SK-N-SH treated with all-trans-retinoic acid at 6 μM for 48 hours (cell line): Measurements from ENCODE around the gene PCSK2.

Experiments used
- ATAC-seq: fragments of 200-7000 bp; cut with Tn5 transposase; 3 replicates; pipeline ENCODE4 v1.9.1; 2020; ENCODE audit warnings: mild to moderate bottlenecking, moderate library complexity
- ARNTL ChIP-seq: fragments of 450-650 bp; formaldehyde crosslinking; IDR thresholded peaks from 2 replicates; pipeline ENCODE4 v1.5.0; 2020; ENCODE audit warnings: low read depth, mild to moderate bottlenecking, moderate library complexity, borderline replicate concordance
- BACH2 ChIP-seq: fragments of 250-450 bp; sonication (Bioruptor Pico); IDR thresholded peaks from 2 replicates; pipeline ENCODE4 v1.9.0; 2021; ENCODE audit warnings: mild to moderate bottlenecking, borderline replicate concordance
- CSDC2 ChIP-seq: fragments of 250-450 bp; sonication (Bioruptor Pico); IDR thresholded peaks from 2 replicates; pipeline ENCODE4 v1.5.0; 2020; ENCODE audit warnings: mild to moderate bottlenecking, moderate library complexity
- ESRRG ChIP-seq: fragments of 250-450 bp; sonication (Bioruptor Pico); IDR thresholded peaks from 2 replicates; pipeline ENCODE4 v1.6.1; 2021; ENCODE audit warnings: mild to moderate bottlenecking
- GLIS3 ChIP-seq: fragments of 250-450 bp; sonication (Bioruptor Pico); IDR thresholded peaks from 2 replicates; pipeline ENCODE4 v1.5.0; 2020; ENCODE audit warnings: mild to moderate bottlenecking, moderate library complexity
- ISL1 ChIP-seq: fragments of 250-450 bp; sonication (Bioruptor Pico); IDR thresholded peaks from 2 replicates; pipeline ENCODE4 v2.1.2; 2022; ENCODE audit warnings: mild to moderate bottlenecking, moderate library complexity
- OSR1 ChIP-seq: fragments of 250-450 bp; sonication (Bioruptor Pico); IDR thresholded peaks from 2 replicates; pipeline ENCODE4 v1.8.0; 2022; ENCODE audit warnings: moderate library complexity, mild to moderate bottlenecking, inconsistent platforms
- RARB ChIP-seq: fragments of 250-450 bp; sonication (Bioruptor Pico); IDR thresholded peaks from 2 replicates; pipeline ENCODE4 v1.8.0; 2021; ENCODE audit warnings: mild to moderate bottlenecking, moderate library complexity
- TOX ChIP-seq: fragments of 250-450 bp; sonication (Bioruptor Pico); IDR thresholded peaks from 2 replicates; pipeline ENCODE4 v1.8.0; 2021; ENCODE audit warnings: mild to moderate bottlenecking, moderate library complexity, borderline replicate concordance
- ZC3H10 ChIP-seq: fragments of 250-450 bp; sonication (Bioruptor Pico); IDR thresholded peaks from 2 replicates; pipeline ENCODE4 v1.5.1; 2021; ENCODE audit warnings: mild to moderate bottlenecking, moderate library complexity
- ZFP3 ChIP-seq: fragments of 250-450 bp; sonication (Bioruptor Pico); IDR thresholded peaks from 2 replicates; pipeline ENCODE4 v1.5.0; 2020; ENCODE audit warnings: mild to moderate bottlenecking, moderate library complexity
- ZFP30 ChIP-seq: fragments of 450-650 bp; formaldehyde crosslinking; IDR thresholded peaks from 2 replicates; pipeline ENCODE4 v1.5.0; 2022; ENCODE audit warnings: mild to moderate bottlenecking, moderate library complexity
- ZNF565 ChIP-seq: fragments of 450-650 bp; formaldehyde crosslinking; conservative IDR thresholded peaks from 2 replicates; pipeline ENCODE4 v1.5.0; 2020; ENCODE audit warnings: low read depth, mild to moderate bottlenecking, moderate library complexity
- ZNF70 ChIP-seq: fragments of 450-650 bp; formaldehyde crosslinking; IDR thresholded peaks from 2 replicates; pipeline ENCODE4 v1.5.0; 2020; ENCODE audit warnings: mild to moderate bottlenecking, moderate library complexity
- ZNF8 ChIP-seq: fragments of 450-650 bp; formaldehyde crosslinking; IDR thresholded peaks from 2 replicates; pipeline ENCODE4 v1.5.0; 2020; ENCODE audit warnings: mild to moderate bottlenecking, moderate library complexity
- TF ChIP-seq, protein P1 (sequence below): fragments of 250-450 bp; sonication (Bioruptor Pico); IDR thresholded peaks from 2 replicates; pipeline ENCODE4 v1.5.0; 2020; ENCODE audit warnings: mild to moderate bottlenecking, moderate library complexity
- TF ChIP-seq, protein P2 (sequence below): fragments of 250-450 bp; sonication (Bioruptor Pico); IDR thresholded peaks from 2 replicates; pipeline ENCODE4 v1.8.0; 2021; ENCODE audit warnings: low read depth, mild to moderate bottlenecking, moderate library complexity, borderline replicate concordance
- TF ChIP-seq, protein P3 (sequence below): fragments of 250-450 bp; sonication (Bioruptor Pico); IDR thresholded peaks from 2 replicates; pipeline ENCODE4 v1.5.1; 2021; ENCODE audit warnings: mild to moderate bottlenecking, moderate library complexity
- TF ChIP-seq, protein P4 (sequence below): fragments of 250-450 bp; sonication (Bioruptor Pico); IDR thresholded peaks from 2 replicates; pipeline ENCODE4 v1.5.1; 2020; ENCODE audit warnings: low read depth, mild to moderate bottlenecking, moderate library complexity

PCSK2 gene

DNA sequence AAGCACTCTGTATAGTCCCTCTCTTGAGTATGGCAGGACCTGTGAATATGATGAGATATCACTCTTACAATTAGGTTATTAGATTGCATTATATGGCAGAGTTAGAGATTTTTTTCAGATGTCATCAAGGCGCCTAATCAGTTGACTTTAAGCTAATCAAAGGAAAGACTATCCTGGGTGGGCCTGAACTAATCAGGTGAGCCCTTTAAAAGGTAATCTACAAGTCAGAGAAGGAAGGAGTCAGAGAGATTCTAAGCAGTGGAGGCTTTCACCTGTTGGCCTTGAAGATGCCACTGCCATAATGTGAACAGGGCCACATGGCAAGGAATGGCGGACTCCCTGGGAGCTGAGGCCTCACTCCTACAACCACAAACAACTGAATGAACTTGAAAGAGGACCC, 152.8 kb downstream of the PCSK2 start:
- TF ChIP-seq, protein P1, sequence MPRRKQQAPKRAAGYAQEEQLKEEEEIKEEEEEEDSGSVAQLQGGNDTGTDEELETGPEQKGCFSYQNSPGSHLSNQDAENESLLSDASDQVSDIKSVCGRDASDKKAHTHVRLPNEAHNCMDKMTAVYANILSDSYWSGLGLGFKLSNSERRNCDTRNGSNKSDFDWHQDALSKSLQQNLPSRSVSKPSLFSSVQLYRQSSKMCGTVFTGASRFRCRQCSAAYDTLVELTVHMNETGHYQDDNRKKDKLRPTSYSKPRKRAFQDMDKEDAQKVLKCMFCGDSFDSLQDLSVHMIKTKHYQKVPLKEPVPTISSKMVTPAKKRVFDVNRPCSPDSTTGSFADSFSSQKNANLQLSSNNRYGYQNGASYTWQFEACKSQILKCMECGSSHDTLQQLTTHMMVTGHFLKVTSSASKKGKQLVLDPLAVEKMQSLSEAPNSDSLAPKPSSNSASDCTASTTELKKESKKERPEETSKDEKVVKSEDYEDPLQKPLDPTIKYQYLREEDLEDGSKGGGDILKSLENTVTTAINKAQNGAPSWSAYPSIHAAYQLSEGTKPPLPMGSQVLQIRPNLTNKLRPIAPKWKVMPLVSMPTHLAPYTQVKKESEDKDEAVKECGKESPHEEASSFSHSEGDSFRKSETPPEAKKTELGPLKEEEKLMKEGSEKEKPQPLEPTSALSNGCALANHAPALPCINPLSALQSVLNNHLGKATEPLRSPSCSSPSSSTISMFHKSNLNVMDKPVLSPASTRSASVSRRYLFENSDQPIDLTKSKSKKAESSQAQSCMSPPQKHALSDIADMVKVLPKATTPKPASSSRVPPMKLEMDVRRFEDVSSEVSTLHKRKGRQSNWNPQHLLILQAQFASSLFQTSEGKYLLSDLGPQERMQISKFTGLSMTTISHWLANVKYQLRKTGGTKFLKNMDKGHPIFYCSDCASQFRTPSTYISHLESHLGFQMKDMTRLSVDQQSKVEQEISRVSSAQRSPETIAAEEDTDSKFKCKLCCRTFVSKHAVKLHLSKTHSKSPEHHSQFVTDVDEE (CRISPR knock-in tag), result no peak
- TF ChIP-seq GLIS3 (CRISPR knock-in tag), result no peak
- no peak for TF ChIP-seq BACH2 (CRISPR knock-in tag)
- no peak for TF ChIP-seq TOX (CRISPR knock-in tag)
- TF ChIP-seq ZFP3 (CRISPR knock-in tag), result no peak
- TF ChIP-seq, protein P2, sequence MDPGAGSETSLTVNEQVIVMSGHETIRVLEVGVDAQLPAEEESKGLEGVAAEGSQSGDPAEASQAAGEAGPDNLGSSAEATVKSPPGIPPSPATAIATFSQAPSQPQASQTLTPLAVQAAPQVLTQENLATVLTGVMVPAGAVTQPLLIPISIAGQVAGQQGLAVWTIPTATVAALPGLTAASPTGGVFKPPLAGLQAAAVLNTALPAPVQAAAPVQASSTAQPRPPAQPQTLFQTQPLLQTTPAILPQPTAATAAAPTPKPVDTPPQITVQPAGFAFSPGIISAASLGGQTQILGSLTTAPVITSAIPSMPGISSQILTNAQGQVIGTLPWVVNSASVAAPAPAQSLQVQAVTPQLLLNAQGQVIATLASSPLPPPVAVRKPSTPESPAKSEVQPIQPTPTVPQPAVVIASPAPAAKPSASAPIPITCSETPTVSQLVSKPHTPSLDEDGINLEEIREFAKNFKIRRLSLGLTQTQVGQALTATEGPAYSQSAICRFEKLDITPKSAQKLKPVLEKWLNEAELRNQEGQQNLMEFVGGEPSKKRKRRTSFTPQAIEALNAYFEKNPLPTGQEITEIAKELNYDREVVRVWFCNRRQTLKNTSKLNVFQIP (CRISPR knock-in tag), result no peak
- TF ChIP-seq, protein P3, sequence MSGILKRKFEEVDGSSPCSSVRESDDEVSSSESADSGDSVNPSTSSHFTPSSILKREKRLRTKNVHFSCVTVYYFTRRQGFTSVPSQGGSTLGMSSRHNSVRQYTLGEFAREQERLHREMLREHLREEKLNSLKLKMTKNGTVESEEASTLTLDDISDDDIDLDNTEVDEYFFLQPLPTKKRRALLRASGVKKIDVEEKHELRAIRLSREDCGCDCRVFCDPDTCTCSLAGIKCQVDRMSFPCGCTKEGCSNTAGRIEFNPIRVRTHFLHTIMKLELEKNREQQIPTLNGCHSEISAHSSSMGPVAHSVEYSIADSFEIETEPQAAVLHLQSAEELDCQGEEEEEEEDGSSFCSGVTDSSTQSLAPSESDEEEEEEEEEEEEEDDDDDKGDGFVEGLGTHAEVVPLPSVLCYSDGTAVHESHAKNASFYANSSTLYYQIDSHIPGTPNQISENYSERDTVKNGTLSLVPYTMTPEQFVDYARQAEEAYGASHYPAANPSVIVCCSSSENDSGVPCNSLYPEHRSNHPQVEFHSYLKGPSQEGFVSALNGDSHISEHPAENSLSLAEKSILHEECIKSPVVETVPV (CRISPR knock-in tag), result no peak
- TF ChIP-seq ZC3H10 (CRISPR knock-in tag), result no peak
- TF ChIP-seq, all 23 proteins: peak for 0

DNA sequence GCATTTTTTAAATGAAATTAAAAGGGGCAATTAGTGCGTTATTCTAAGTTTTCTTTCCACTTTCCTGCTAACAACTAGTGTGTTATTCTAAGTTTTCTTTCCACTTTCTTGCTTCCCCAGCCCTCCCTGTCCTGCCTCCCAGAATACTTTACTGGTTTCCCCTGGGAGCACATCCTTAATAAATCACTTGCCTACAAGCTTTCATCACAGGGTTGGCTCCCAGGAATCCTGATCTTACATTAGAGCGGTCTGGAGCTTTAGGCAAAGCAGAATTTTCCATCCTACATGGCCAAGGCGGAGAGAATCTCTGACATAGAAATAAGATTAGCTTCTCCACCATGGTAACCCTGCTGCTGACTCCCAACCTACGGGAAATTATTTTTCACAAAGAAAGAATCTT, 154.0 kb downstream of the PCSK2 start:
- ATAC-seq, result no peak
- no peak for TF ChIP-seq ZNF70
- TF ChIP-seq ZC3H10 (CRISPR knock-in tag), result no peak
- TF ChIP-seq, protein P4, sequence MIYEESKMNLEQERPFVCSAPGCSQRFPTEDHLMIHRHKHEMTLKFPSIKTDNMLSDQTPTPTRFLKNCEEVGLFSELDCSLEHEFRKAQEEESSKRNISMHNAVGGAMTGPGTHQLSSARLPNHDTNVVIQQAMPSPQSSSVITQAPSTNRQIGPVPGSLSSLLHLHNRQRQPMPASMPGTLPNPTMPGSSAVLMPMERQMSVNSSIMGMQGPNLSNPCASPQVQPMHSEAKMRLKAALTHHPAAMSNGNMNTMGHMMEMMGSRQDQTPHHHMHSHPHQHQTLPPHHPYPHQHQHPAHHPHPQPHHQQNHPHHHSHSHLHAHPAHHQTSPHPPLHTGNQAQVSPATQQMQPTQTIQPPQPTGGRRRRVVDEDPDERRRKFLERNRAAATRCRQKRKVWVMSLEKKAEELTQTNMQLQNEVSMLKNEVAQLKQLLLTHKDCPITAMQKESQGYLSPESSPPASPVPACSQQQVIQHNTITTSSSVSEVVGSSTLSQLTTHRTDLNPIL (CRISPR knock-in tag), result no peak
- no peak for TF ChIP-seq BACH2 (CRISPR knock-in tag)
- TF ChIP-seq ISL1, result no peak
- TF ChIP-seq ZNF8 (CRISPR knock-in tag), result no peak
- no peak for TF ChIP-seq ESRRG (CRISPR knock-in tag)
- TF ChIP-seq OSR1 (CRISPR knock-in tag), result no peak
- no peak for TF ChIP-seq ZFP30 (CRISPR knock-in tag)
- no peak for TF ChIP-seq RARB

More for the DNA sequence above, 152.8 kb downstream of the PCSK2 start:
- no peak for ATAC-seq

DNA sequence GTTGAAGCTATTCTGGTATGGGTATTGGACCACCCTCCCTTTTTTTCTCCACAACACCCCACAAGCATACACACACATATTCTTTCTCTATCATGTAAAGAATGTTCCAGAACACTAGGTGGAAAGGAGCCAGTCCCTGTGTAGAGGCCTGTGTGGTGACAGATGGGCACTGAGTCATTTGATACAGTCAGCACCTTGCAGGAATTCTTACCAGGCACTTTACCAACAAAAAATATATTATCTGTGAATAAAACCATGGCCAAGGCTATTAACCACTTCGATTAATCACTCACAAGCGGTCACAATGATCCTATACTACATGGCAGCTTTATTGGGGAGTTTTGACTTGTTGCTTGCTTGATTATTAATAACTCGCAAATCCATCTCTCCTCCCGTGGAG, 154.9 kb downstream of the PCSK2 start:
- TF ChIP-seq OSR1 (CRISPR knock-in tag) (no peak), ARNTL (no peak), ZNF70 (no peak), RARB (no peak), ISL1 (no peak), CSDC2 (CRISPR knock-in tag) (no peak), ZFP3 (CRISPR knock-in tag) (no peak), ZNF565 (CRISPR knock-in tag) (no peak), TOX (CRISPR knock-in tag) (no peak), ESRRG (CRISPR knock-in tag) (no peak), ZFP30 (CRISPR knock-in tag) (no peak), ZC3H10 (CRISPR knock-in tag) (no peak), ZNF8 (CRISPR knock-in tag) (no peak)
- TF ChIP-seq, protein P4 (CRISPR knock-in tag), result no peak
- TF ChIP-seq, protein P3 (CRISPR knock-in tag), result no peak
- TF ChIP-seq, protein P1 (CRISPR knock-in tag), result no peak
- TF ChIP-seq, protein P2 (CRISPR knock-in tag), result no peak
- TF ChIP-seq, all 23 proteins: peak for 0
- no peak for ATAC-seq
